OCI-LY3 (cell line): ENCODE measurements around the gene ARHGAP23.

Experiments used
- H2AFZ ChIP-seq: fragments of 200-600, 300-600 bp; shearing (Covaris generic); 2 replicates; pipeline ENCODE4 v1.6.0; 2014; ENCODE audit warnings: antibody characterized with exemption, low read depth, low read length
- H3K27ac ChIP-seq: fragments of 200-600, 300-600 bp; sonication (generic); 2 replicates; pipeline ENCODE4 v1.5.1; 2014; ENCODE audit warnings: mild to moderate bottlenecking, low read length, moderate library complexity, mixed read lengths
- H3K27me3 ChIP-seq: fragments of 200-600, 300-600 bp; sonication (generic); 2 replicates; pipeline ENCODE4 v1.6.1; 2014; ENCODE audit warnings: low read depth, low read length, mixed read lengths
- H3K36me3 ChIP-seq: fragments of 200-600, 300-600 bp; sonication (generic); replicated peaks from 2 replicates; pipeline ENCODE3; 2014; ENCODE audit warnings: low read depth, low read length, mixed read lengths
- H3K4me1 ChIP-seq: fragments of 300-600, 200-600 bp; sonication (generic); 2 replicates; pipeline ENCODE4 v1.6.1; 2014; ENCODE audit warnings: low read length, mixed read lengths
- H3K4me2 ChIP-seq: fragments of 200-600, 300-600 bp; sonication (generic); 2 replicates; pipeline ENCODE4 v1.6.1; 2014; ENCODE audit warnings: low read length, mixed read lengths
- H3K4me3 ChIP-seq: fragments of 300-600, 200-600 bp; sonication (generic); 2 replicates; pipeline ENCODE4 v1.5.1; 2014; ENCODE audit warnings: antibody characterized with exemption, mild to moderate bottlenecking, low read length, moderate library complexity
- H3K79me2 ChIP-seq: fragments of 300-600, 200-600 bp; shearing (Covaris generic); 2 replicates; pipeline ENCODE4 v1.6.1; 2014; ENCODE audit warnings: mild to moderate bottlenecking, low read length, mixed read lengths
- H3K9ac ChIP-seq: fragments of 300-600, 200-600 bp; shearing (Covaris generic); 2 replicates; pipeline ENCODE4 v1.6.0; 2014; ENCODE audit warnings: mild to moderate bottlenecking, low read length, moderate library complexity
- H3K9me3 ChIP-seq: fragments of 200-600, 300-600 bp; shearing (Covaris generic); 2 replicates; pipeline ENCODE4 v1.6.1; 2014; ENCODE audit warnings: low read length, mixed read lengths; ENCODE audit not compliant: insufficient read depth
- H4K20me1 ChIP-seq: fragments of 200-600, 300-600 bp; sonication (generic); 2 replicates; pipeline ENCODE4 v1.6.1; 2016; ENCODE audit warnings: low read length, mixed read lengths; ENCODE audit not compliant: insufficient read depth
- CTCF ChIP-seq: fragments of 200-600, 300-600 bp; sonication (generic); IDR thresholded peaks from 2 replicates; pipeline ENCODE4 v1.5.1; 2014; ENCODE audit warnings: antibody characterized with exemption, low read length, low read depth
- EZH2phosphoT487 ChIP-seq: fragments of 200-600 bp; shearing (Covaris generic); IDR thresholded peaks from 2 replicates; pipeline ENCODE4 v1.6.1; 2018; ENCODE audit warnings: antibody characterized with exemption, mixed run types, low read depth

Gene ARHGAP23

GRCh38 chr17:38440614-38441397 lies 12.5 kb downstream of the ARHGAP23 start:
- no peak for TF ChIP-seq EZH2phosphoT487
- TF ChIP-seq CTCF = no peak

GRCh38 chr17:38441429-38442061 lies 13.3 kb downstream of the ARHGAP23 start:
- H2AFZ ChIP-seq = no peak overlapping the region
- no peak overlapping the region for H3K27ac ChIP-seq
- H3K9me3 ChIP-seq = no peaks in the 10 kb centered on the region
- TF ChIP-seq EZH2phosphoT487 (no peak), CTCF (no peak)
- H3K4me3 ChIP-seq = no peak overlapping the region
- no peaks in the 10 kb centered on the region for H3K36me3 ChIP-seq
- peaks cover 5% of the 10 kb centered on the region; the same call in 1 of the 2 replicates for H3K4me1 ChIP-seq
- no peak overlapping the region for H3K4me2 ChIP-seq
- H3K79me2 ChIP-seq = no peaks in the 10 kb centered on the region
- no peaks in the 10 kb centered on the region for H4K20me1 ChIP-seq
- H3K9ac ChIP-seq = no peak overlapping the region
- H3K27me3 ChIP-seq = no peaks in the 10 kb centered on the region; the same call in 1 of the 2 replicates

More at GRCh38 chr17:38440614-38441397, 12.5 kb downstream of the ARHGAP23 start:
- Histone ChIP-seq H3K9ac (no peak overlapping the region), H3K36me3 (no peaks in the 10 kb centered on the region), H4K20me1 (no peaks in the 10 kb centered on the region), H2AFZ (no peak overlapping the region), H3K79me2 (no peaks in the 10 kb centered on the region), H3K9me3 (no peaks in the 10 kb centered on the region), H3K4me2 (no peak overlapping the region), H3K4me3 (no peak overlapping the region), H3K4me1 (peaks cover 5% of the 10 kb centered on the region; the same call in 1 of the 2 replicates), H3K27me3 (no peaks in the 10 kb centered on the region; the same call in 1 of the 2 replicates), H3K27ac (no peak overlapping the region)

- no peaks in the 10 kb centered on the region for H3K79me2 ChIP-seq
- H3K36me3 ChIP-seq = no peaks in the 10 kb centered on the region
- no peaks in the 10 kb centered on the region for H3K9me3 ChIP-seq
- TF ChIP-seq EZH2phosphoT487 (no peak), CTCF (no peak)
- H3K4me1 ChIP-seq = peaks cover 5% of the 10 kb centered on the region; the same call in 1 of the 2 replicates
- no peak overlapping the region for H3K9ac ChIP-seq
- no peak overlapping the region for H2AFZ ChIP-seq
- H3K27ac ChIP-seq = no peak overlapping the region
- no peak overlapping the region for H3K4me2 ChIP-seq
- H4K20me1 ChIP-seq = no peaks in the 10 kb centered on the region
- no peak overlapping the region for H3K4me3 ChIP-seq
- H3K27me3 ChIP-seq = no peaks in the 10 kb centered on the region; the same call in 1 of the 2 replicates
Measured at GRCh38 chr17:38442548-38442947, 14.3 kb downstream of the ARHGAP23 start.

GRCh38 chr17:38443356-38444031 lies 15.2 kb downstream of the ARHGAP23 start:
- H3K36me3 ChIP-seq = no peaks in the 10 kb centered on the region
- no peak for TF ChIP-seq CTCF
- H3K27ac ChIP-seq = no peak overlapping the region
- H3K4me3 ChIP-seq = no peak overlapping the region
- H2AFZ ChIP-seq = no peak overlapping the region
- H3K9me3 ChIP-seq = no peaks in the 10 kb centered on the region
- no peaks in the 10 kb centered on the region for H4K20me1 ChIP-seq
- H3K79me2 ChIP-seq = no peaks in the 10 kb centered on the region
- no peak overlapping the region for H3K9ac ChIP-seq
- H3K4me1 ChIP-seq = peaks cover 5% of the 10 kb centered on the region; the same call in 1 of the 2 replicates
- peak overlapping the region; percentile 33 for H3K4me2 ChIP-seq
- H3K27me3 ChIP-seq = no peaks in the 10 kb centered on the region; the same call in 1 of the 2 replicates
